Measurements from ENCODE around the gene FHIT. TPM values are rescaled to one million over a fixed set of nuclear protein-coding genes. Genes with fewer than 3 reads are reported as not detected.

FHIT gene
- total RNA-seq, 1 experiment from 2014 or later = 3.6 TPM

- no peaks in the 10 kb centered on the region for H3K9me2 ChIP-seq (replicated peaks; ENCODE audit: low read length)
- no peak for TF ChIP-seq EZH2phosphoT487 (IDR thresholded peaks at IDR 0.05; ENCODE audit: borderline replicate concordance, low read length)
- no peak for TF ChIP-seq CTCF (conservative IDR thresholded peaks at IDR 0.05; ENCODE audit: low read depth, low read length)
- no peak for TF ChIP-seq EZH2 (IDR thresholded peaks at IDR 0.05; ENCODE audit: low read length, unreplicated experiment)
- no peaks in the 10 kb centered on the region for H3K36me3 ChIP-seq (ENCODE audit: low read depth, low read length)
- no peaks in the 10 kb centered on the region for H3F3A ChIP-seq (ENCODE audit: low read length, unreplicated experiment)
- BruUV-seq (replicated peaks) = no TSS peak
- no peaks in the 10 kb centered on the region for H3K4me1 ChIP-seq (ENCODE audit: insufficient read depth, low read length)
- no peaks in the 10 kb centered on the region for H3K79me2 ChIP-seq (ENCODE audit: low read length)
- no peak overlapping the region for H3K9ac ChIP-seq (ENCODE audit: low read length)
- DNase-seq (no peak), ATAC-seq (no peak)
- ChIA-PET POLR2A (ENCODE audit: unreplicated experiment) (no interaction called here), CTCF (no interaction called here)
- H3K4me2 ChIP-seq (ENCODE audit: low read length) = no peak overlapping the region
- no peak overlapping the region for H2AFZ ChIP-seq (ENCODE audit: low read length)
- no peaks in the 10 kb centered on the region for H3K9me3 ChIP-seq (ENCODE audit: low read length)
- intact Hi-C loops (cut with micrococcal nuclease) = no loop called here
- H3K27ac ChIP-seq (ENCODE audit: low read length) = no peak overlapping the region
- H3K27me3 ChIP-seq (ENCODE audit: low read length) = no peaks in the 10 kb centered on the region
- no peak overlapping the region for H3K4me3 ChIP-seq (ENCODE audit: low read length)
- no peaks in the 10 kb centered on the region for H4K20me1 ChIP-seq (ENCODE audit: low read length)
These were observed 1205.6 kb downstream of the FHIT start for GRCh38 chr3:60045686-60046085.

- H3K27me3 ChIP-seq (ENCODE audit: low read length) = peaks cover 4% of the 10 kb centered on the region; the same call in 1 of the 2 replicates
- intact Hi-C loops (cut with micrococcal nuclease) = no loop called here
- no peak overlapping the region for H3K27ac ChIP-seq (ENCODE audit: low read length)
- H4K20me1 ChIP-seq (ENCODE audit: low read length) = no peaks in the 10 kb centered on the region
- no TSS peak for BruUV-seq (replicated peaks)
- no peaks in the 10 kb centered on the region for H3K79me2 ChIP-seq (ENCODE audit: low read length)
- no peak overlapping the region for H2AFZ ChIP-seq (ENCODE audit: low read length)
- H3K4me1 ChIP-seq (ENCODE audit: insufficient read depth, low read length) = no peaks in the 10 kb centered on the region
- H3K36me3 ChIP-seq (ENCODE audit: low read depth, low read length) = no peaks in the 10 kb centered on the region
- H3K9me2 ChIP-seq (replicated peaks; ENCODE audit: low read length) = no peaks in the 10 kb centered on the region
- POLR2A ChIA-PET (ENCODE audit: unreplicated experiment) = no interaction called here
- DNase-seq (no peak), ATAC-seq (no peak)
- H3F3A ChIP-seq (ENCODE audit: low read length, unreplicated experiment) = no peaks in the 10 kb centered on the region
- H3K4me3 ChIP-seq (ENCODE audit: low read length) = no peak overlapping the region
- H3K9ac ChIP-seq (ENCODE audit: low read length) = no peak overlapping the region
- CTCF ChIA-PET = no interaction called here
- TF ChIP-seq EZH2phosphoT487 (IDR thresholded peaks at IDR 0.05; ENCODE audit: borderline replicate concordance, low read length) (no peak), EZH2 (IDR thresholded peaks at IDR 0.05; ENCODE audit: low read length, unreplicated experiment) (no peak), CTCF (conservative IDR thresholded peaks at IDR 0.05; ENCODE audit: low read depth, low read length) (no peak)
- H3K4me2 ChIP-seq (ENCODE audit: low read length) = no peak overlapping the region
- H3K9me3 ChIP-seq (ENCODE audit: low read length) = no peaks in the 10 kb centered on the region
These were observed 1214.4 kb downstream of the FHIT start for GRCh38 chr3:60036803-60037202.

GRCh38 chr3:60033901-60034453 lies 1217.3 kb downstream of the FHIT start:
- CTCF ChIA-PET = no interaction called here

More at GRCh38 chr3:60033901-60034453, 1217.3 kb downstream of the FHIT start:
- Histone ChIP-seq H4K20me1 (ENCODE audit: low read length) (no peaks in the 10 kb centered on the region), H3K9ac (ENCODE audit: low read length) (no peak overlapping the region), H3K4me1 (ENCODE audit: insufficient read depth, low read length) (no peaks in the 10 kb centered on the region), H3K27me3 (ENCODE audit: low read length) (peaks cover 4% of the 10 kb centered on the region; the same call in 1 of the 2 replicates), H3K4me2 (ENCODE audit: low read length) (no peak overlapping the region), H2AFZ (ENCODE audit: low read length) (no peak overlapping the region), H3K36me3 (ENCODE audit: low read depth, low read length) (no peaks in the 10 kb centered on the region), H3F3A (ENCODE audit: low read length, unreplicated experiment) (no peaks in the 10 kb centered on the region), H3K4me3 (ENCODE audit: low read length) (no peak overlapping the region), H3K27ac (ENCODE audit: low read length) (no peak overlapping the region), H3K9me2 (replicated peaks; ENCODE audit: low read length) (no peaks in the 10 kb centered on the region), H3K9me3 (ENCODE audit: low read length) (no peaks in the 10 kb centered on the region), H3K79me2 (ENCODE audit: low read length) (no peaks in the 10 kb centered on the region)
- no peak for ATAC-seq
- TF ChIP-seq CTCF (conservative IDR thresholded peaks at IDR 0.05; ENCODE audit: low read depth, low read length) (no peak), EZH2phosphoT487 (IDR thresholded peaks at IDR 0.05; ENCODE audit: borderline replicate concordance, low read length) (no peak), EZH2 (IDR thresholded peaks at IDR 0.05; ENCODE audit: low read length, unreplicated experiment) (no peak)
- POLR2A ChIA-PET (ENCODE audit: unreplicated experiment) = no interaction called here
- intact Hi-C loops (cut with micrococcal nuclease) = no loop called here
- BruUV-seq (replicated peaks) = no TSS peak
- no peak for DNase-seq

Measured in PC-3 (cell line).